ENCODE results near the gene TRIM13.

GRCh38 chr13:50052478-50052877 is 55.6 kb downstream of the TRIM13 start:
- TF ChIP-seq CTCF (IDR thresholded peaks at IDR 0.05; ENCODE audit: poor library complexity) (no peak), EZH2phosphoT487 (IDR thresholded peaks at IDR 0.05; ENCODE audit: low read depth, severe bottlenecking, unreplicated experiment) (no peak)
